Anterior cingulate cortex (tissue), 58 donors: ENCODE measurements around the gene POLR2I.

Experiments used
- DNase-seq, 58 donors: peaks; one replicate each; lab custom pipeline; 2025; lab: John Stamatoyannopoulos, UW

The POLR2I gene

DNA sequence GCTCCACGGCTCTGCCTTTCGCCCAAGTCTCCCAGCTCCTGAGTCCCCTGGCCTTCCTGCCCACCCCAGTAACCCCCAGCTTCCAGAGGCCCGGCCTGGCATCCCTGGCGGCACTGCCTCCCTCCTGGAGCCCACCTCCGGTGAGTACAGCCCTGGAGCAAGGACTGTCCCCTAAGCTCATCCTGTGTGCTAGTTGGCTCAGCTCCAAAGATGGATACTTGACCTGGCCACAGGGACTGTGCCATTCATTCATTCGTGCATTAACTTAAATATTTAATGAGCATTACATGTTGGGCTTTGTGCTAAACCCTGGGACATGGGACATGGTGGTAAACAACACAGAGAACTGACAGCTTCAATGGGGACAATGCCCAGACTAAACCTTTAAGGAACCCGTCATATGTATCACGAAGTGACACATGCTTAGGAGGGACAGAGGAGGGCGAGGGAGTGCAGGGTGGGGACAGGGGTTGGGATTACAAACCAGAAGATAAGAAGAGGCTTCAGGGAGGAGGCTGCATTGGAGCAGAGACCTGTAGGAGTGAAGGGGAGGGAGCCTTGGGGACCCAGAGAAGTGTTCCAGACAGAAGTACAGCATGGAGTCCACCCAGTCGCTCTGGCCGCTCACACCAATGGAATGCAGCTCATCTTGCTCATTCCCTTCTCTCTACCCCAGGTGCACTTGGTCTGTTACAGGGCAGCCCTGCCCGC, 10.7 kb downstream of the POLR2I start:
- no peak for DNase-seq

DNA sequence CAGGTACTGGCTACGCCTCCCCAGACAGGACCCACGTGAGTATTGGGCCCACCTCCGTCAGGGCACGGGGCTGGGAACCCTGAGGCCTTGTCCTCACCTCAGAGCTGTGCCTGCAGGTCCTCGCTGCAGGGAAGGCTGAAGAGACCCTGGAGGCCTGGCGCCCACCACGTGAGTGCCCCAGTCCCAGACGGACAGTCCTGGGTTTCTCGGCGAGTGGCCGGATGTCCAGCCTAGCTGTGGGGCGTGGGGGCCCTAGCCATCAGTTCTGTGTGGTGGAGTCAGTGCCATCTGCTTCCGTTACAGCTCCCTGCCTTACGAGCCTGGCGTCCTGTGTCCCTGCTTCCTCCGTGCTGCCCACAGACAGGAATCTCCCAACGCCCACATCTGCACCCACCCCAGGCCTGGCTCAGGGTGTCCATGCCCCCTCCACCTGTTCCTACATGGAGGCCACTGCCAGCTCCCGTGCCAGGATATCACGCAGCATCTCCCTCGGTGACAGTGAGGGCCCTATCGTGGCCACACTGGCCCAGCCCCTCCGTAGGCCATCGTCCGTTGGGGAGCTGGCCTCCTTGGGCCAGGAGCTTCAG, 11.5 kb downstream of the POLR2I start:
- DNase-seq, result no peak

DNA sequence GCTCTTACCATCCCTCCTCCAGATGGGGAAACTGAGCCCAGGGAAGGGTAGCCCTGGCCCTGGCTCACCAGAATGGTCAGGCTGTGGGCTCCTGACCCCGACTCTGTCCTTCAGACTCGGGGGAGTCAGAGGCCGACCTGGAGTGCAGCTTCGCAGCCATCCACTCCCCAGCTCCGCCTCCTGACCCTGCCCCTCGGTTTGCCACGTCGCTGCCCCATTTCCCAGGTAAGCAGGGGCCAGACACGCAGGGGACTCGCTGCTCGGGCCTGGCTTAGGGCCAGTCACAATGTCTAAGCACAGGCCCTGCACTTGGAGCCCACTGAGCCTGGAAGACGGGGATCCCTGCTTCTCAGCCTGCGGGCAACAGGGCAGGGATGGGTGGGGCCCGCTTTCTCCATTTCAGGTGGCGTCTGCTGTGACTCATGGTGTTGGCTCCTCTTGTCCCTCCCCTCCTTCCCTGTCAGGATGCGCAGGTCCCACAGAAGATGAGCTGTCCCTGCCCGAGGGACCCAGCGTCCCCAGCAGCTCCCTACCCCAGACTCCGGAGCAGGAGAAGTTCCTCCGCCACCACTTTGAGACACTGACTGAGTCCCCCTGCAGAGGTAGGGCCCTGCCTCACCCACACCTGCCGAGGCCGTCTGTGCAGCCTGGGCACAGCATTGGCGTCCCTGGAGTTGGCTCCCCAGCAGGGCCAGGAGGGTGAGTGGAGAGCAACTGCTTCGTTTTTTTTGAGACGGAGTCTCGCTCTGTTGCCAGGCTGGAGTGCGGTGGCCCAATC, 12.9 kb downstream of the POLR2I start:
- no peak for DNase-seq

DNA sequence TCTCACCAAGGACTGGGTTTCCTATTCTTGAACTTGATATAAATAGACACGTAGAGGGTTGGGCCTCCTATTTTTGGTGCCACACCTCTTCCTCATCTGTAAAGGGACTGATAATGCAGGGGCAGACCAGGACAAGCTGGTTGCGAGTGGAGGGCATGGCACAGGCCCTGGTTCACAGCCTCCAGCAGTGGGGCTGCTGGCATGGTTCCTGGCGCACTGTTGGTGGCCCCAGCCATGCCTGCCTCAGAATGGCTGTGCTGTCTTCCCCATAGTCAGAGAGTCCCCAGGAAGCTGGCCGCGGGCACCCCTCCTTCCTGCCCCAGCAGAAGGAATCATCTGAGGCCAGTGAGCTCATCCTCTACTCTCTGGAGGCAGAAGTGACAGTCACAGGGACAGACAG, 14.2 kb downstream of the POLR2I start:
- DNase-seq, result peak in 5 of 58 donors; percentile 3 to 25 (median 18)

DNA sequence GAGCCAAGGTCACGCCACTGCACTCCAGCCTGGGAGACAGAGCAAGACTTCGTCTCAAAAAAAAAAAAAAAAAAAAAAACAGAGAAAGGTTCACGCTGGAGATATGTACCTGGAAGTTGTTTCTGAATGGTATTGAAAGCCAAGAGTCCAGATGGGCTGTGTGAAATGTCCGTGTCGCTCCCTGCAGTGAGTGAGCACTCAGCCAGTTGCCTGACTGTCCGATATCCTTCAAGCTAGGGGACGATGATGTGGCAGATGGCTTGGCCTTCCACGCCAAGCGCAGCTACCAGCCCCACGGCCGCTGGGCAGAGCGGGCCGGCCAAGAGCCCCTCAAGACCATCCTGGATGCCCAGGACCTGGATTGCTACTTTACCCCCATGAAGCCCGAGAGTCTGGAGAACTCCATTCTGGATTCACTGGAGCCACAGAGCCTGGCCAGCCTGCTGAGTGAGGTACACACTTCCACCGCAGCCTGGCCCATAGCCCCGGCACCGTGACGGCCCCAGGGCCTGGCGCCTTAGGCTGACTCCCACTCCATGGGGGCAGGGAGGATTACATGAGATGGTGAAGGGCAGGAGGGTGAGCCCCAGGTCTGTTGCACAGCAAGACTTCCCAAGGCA, 15.4 kb downstream of the POLR2I start:
- DNase-seq, result no peak

DNA sequence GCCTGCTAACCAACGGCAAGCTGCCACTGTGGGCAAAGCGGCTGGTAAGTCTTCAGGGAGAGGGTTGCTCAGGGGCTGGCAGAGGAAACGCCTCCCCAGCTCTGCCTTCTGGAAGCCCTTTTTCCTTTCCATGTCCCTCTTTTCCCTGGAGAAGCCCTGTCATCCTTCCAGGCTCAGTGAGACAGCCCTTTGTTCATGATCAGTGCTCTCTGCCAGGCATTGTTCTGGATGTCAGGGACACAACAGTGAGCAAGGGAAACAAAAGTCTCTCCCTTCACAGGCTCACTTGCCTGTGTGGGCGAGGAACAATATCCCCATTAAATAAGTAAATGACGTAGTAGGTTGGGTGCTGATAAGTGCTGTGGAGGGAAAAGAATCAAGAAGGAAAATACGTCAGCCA, 17.6 kb downstream of the POLR2I start:
- peak in 49 of 58 donors; percentile 12 to 93 (median 69) for DNase-seq

DNA sequence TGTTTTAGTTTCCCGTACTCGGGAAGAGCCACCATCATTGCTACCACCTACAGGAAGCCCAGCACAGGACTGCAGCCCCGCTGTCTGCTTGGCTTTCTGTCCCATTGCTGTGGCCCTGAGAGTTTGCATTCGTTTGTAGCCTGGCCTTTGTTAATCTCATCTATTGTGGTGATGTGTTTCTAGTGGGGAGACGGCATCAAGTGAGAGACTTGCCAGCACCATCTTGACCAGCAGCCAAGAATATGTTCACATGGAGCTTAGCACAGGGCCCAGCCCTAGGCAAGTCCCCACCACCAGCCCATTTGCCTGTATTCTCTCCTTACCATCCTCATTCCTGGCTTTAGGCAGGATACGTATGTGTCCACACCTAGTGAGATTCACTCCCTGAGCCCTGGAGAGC, 21.0 kb downstream of the POLR2I start:
- peak in 33 of 58 donors; percentile 11 to 69 (median 31) for DNase-seq

DNA sequence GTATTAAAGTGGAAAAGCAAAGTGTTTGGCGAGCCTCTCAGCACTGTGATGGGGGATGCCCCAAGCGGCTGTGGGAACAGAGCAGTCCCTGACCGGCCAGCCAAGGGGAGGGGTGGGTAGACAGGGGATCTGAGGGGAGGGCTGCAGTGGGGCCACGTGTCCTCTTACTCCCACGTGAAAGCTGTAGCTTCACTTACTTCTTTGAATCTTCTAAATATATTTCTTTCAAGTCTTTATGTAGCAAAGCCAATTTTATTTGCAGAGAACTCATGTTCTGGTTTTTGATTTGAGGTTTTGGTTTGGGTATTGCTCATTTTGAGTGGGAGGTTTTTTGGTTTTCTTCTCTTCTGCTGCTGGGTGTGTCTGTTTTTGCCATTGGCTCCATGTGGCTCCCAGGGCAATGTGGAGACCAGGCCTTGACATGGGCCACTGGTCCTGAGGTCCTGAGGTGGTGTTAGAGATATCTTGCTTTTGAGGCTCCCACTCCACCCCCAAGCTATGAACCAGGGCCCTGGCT, 21.5 kb downstream of the POLR2I start:
- peak in 5 of 58 donors; percentile 4 to 46 (median 23) for DNase-seq

DNA sequence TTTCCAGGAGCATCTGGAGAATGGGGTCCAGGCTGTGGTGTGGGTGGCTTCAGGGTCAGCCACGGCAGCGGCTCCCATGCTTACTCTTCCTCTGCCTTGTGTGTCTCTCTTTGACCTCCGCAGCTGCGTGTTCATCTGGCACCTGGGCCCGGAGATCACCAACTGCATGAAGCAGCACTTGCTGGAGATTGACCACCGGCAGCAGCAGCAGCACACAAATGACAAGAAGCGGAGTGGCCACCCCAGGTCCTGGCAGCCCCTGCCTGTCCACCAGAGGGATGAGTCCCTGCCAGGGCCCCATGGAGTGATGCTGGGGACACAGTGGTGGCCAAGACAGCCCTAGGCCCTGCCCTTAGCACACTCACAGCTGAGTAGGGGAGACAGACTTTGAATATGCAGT, 22.1 kb downstream of the POLR2I start:
- peak in 1 of 58 donors; percentile 30 for DNase-seq

DNA sequence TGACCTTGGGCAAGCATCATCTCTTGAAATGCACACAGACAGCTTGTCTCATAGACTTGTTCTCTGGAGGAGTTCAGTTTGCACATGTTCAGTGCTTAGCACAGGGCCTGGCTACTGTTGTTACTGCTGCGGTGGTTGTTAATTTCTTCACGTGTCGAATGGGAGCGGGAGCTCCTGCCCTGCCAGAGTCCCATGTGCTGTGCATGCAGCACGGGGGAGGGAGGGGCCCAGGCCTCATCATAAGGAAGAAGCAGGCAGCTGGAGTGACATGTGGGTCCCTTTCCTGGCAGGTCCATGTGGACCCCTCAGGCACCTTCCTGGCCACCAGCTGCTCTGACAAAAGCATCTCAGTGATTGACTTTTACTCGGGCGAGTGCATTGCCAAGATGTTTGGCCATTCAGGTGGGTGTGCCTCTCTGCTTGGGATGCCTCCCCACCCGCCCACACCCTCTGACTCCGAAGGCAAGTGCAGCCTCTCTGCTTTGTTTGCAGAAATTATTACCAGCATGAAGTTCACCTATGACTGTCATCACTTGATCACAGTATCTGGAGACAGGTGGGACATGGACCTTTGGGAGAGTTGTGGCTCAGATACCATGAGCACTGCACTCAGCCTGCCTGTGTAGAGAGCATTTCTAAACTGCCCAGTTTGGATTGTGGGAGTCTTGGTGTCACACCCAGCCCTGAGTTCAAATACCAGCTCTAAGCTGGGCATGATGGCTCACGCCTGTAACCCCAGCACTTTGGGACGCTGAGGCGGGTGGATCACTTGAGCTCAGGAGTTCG, 23.6 kb downstream of the POLR2I start:
- no peak for DNase-seq

DNA sequence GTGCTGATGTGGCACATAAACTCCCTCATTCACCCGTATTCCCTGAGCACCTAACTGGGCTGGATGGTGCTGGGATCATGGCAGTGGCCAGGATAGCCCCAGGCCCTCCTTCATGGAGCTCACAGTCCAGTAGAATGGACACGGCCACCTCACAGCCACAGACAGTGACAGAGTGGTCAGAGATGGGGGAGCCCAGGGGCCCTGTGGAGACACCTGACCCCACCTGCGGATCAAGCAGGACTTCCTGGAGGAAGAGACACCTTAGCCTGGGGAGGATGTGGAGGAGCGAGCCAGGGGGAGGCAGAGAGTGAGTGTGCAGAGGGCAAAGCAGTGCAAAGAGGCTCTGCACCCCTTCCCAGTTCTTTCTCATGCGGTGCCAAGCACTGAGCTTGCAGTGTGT, 24.8 kb downstream of the POLR2I start:
- no peak for DNase-seq

DNA sequence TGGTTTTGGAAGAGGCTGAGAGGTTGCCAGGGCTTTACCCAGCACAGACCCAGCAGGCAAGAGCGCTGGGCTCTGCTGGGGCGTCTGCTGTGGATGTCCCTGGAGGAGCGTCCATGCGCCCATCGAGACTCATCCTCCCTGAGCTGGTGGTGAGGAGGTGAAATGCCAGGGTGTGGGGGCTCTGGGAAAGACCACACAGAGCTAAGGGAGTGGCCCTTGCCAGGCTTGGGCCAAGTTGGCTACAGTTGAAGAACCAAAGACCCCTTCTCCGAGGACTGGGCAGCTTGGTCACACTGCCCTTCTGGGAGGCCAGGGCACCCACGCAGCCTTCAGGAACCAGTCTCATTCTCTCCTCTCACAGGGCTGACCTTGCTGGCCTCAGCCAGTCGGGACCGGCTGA, 28.3 kb downstream of the POLR2I start:
- DNase-seq, result no peak

DNA sequence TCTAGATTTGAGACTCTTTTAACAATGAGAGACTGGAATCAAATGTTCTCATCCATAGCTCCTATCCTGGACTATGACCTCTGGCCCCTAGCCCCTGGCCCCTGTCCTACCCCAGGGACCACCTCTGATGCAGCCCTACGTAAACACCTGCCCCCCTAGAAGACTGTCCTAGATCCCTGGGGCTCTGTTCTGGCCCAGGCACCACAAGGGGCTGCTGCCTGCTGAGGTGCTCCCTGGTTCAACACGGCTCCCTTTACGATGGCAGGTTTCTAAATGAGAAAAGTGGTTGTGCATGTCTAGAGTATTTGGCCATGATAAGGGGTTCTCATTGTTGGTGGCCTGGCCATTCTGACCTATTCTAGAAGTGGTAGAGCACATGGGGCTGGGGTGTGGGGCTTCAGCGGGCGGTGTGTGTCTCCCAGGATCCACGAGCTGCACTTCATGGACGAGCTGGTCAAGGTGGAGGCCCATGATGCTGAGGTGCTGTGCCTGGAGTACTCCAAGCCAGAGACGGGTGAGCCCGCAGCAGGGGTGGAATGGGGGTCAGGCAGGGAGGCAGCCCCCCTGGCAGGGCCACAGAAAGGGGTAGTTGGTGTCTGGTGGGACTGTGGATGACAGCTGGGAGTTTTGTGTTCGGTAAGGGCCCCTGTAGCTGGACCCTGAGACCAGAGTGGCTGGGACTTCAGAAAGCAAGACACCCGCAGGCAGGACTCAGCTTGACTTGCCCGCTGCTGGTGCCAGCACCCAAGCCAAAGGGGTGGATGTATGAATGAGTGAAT, 30.3 kb downstream of the POLR2I start:
- no peak for DNase-seq

DNA sequence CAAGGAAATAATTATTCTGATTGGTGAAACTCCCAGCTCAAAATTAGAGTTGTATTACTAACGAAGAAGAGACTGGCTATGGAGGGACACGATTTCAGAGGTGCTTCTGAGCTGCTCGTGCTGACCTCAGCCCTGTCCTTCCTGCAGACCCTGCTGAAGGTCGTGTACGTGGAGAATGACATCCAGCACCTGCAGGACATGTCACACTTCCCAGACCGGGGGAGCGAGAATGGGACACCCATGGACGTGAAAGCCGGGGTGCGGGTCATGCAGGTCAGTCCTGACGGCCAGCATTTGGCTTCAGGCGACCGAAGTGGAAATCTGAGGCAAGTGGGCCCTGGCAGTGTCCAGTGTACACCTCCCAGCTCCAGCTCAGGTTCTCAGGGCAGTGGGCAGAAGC, 31.8 kb downstream of the POLR2I start:
- DNase-seq, result no peak

DNA sequence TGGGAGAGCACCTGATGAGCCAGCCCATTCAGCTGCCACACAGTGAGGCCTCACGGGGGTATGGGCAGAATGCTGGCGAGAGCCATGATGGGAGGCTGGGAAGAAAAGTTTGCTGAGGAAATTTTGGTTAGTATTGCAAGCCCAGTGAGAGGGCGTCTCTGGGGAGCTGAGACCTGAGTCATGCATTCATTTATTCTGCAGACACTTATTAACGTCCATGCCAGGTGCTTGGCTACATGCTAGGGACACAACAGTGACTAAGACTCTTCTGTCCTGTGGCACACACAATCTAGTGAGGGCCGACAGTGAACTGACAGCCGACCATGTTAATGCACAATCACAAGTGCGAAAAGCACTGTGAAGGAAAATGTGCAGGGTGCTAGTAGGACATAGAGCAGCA, 32.8 kb downstream of the POLR2I start:
- no peak for DNase-seq

DNA sequence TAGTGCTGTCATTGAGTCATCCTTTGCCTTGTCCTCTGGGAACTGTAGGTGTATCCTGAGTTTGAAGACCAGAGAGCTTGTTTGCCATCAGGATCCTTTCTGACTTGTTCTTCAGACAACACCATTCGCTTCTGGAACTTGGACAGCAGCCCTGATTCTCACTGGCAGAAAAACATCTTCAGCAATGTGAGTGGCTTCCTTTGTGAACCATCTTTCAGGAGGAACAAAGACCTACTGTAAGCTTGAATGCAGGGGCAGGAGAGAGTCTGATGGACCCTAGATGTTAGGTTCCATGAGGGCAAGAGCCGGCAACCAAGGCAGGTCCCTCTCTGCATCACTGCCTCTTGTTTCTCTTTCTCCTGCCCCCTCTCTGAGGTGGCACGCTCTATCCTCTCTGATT, 33.3 kb downstream of the POLR2I start:
- peak in 42 of 58 donors; percentile 1 to 90 (median 48) for DNase-seq

DNA sequence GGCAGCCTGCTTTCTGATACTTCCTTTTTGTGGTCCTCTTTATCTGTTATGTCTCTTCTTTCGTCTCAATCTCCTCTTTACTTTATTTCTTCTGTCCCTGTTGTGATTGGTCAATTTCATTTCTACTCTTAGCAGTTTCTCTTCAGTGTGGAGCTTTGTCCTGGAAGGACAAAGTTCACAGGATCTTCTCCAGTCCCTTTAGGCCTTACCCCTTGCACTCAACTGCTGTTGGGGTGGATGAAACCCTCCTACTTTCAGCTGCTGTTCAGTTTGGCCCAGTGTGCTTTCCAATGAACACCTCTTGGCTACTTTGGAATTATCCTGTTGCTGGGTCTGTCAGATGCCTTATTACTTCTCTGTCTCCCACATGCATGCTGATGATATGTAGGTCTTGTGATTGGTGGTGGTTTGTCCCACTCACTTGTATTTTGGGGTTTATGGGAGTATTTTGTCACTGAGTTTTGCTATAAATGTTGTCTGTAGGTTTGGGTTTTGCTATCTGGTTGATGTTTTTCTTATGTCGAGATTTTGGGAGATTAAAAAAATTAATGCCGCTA, 35.2 kb downstream of the POLR2I start:
- DNase-seq, result no peak

DNA sequence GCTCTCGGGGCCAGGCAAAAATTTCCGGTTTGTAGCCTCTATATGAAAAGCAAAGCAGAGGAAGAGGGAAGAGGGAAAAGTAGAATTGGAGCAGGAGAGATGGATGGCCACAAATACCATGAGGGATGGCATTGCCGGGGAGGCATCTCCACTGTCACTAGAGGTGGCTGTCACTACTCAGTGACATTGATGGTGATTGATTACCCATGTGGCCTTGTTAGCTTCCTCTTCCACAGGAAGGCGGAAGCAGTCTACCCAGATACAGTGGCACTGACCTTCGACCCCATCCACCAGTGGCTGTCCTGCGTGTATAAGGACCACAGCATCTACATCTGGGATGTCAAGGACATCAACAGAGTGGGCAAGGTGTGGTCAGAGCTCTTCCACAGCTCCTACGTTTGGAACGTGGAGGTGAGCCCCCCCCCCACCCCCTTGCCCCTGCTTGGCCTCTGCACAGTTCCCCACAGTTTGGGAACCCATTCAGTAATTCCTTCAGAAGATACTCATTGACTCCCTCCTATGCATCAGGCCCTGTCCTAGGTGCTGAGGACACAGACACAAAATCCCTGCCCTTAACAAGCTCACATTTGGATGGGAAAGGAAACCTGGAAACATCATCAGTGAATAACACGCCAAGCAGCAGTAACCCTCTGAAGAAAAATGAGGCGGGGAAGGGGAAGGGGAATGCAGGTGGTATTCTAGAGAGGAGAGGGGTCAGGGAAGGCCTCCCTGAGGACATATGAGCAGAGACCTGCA, 41.4 kb downstream of the POLR2I start:
- DNase-seq, result no peak
